ENCODE data around the gene OMD.

OMD gene

GRCh38 chr9:92377876-92378275 lies 46.4 kb downstream of the OMD start:
- DNase-seq (ENCODE audit: low spot score in 2 of 2): no peak
- in situ Hi-C loops (cut with MboI; ENCODE audit: low sequenced_read_pairs): no loop called here
- H3K4me1 ChIP-seq: peaks cover 7% of the 10 kb centered on the region

GRCh38 chr9:92373167-92373566 lies 51.1 kb downstream of the OMD start:
- in situ Hi-C loops (cut with MboI; ENCODE audit: low sequenced_read_pairs): no loop called here
- no peak overlapping the region for H3K4me3 ChIP-seq
- H3K9me3 ChIP-seq: no peaks in the 10 kb centered on the region
- no peaks in the 10 kb centered on the region for H3K36me3 ChIP-seq (replicated peaks)
- DNase-seq (ENCODE audit: low spot score in 2 of 2): no peak
- H3K4me1 ChIP-seq: no peaks in the 10 kb centered on the region; the same call in 1 of the 2 replicates
- H3K27me3 ChIP-seq (ENCODE audit: low read depth): no peaks in the 10 kb centered on the region

More at GRCh38 chr9:92377876-92378275, 46.4 kb downstream of the OMD start:
- Histone ChIP-seq H3K4me3 (no peak overlapping the region), H3K27me3 (ENCODE audit: low read depth) (no peaks in the 10 kb centered on the region), H3K9me3 (no peaks in the 10 kb centered on the region), H3K36me3 (replicated peaks) (no peaks in the 10 kb centered on the region)

DNA sequence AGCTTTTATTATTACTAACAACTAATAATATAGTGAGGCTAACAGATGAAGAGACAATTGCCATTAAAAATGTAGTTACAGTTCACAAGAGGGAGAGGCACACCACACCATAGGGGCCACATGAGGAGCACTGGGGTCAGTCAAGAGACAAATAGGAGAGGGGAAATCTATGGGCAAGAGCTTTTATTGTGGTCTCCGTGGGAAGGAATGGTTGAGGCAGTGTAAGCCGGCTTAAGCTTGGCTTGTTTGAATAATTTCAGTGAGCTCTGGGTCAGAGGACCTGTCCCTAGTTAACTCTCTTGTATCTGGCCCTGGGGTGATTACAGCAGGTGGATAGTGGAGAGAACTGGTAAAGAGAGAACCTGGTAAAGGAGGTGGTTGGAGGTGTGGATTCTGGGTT lies 55.2 kb downstream of the OMD start:
- H3K4me1 ChIP-seq: no peaks in the 10 kb centered on the region
- in situ Hi-C loops (cut with MboI; ENCODE audit: low sequenced_read_pairs): no loop called here
- H3K9me3 ChIP-seq: no peaks in the 10 kb centered on the region
- no peak for DNase-seq (ENCODE audit: low spot score in 2 of 2)
- H3K36me3 ChIP-seq (replicated peaks): no peaks in the 10 kb centered on the region
- H3K4me3 ChIP-seq: no peak overlapping the region
- H3K27me3 ChIP-seq (ENCODE audit: low read depth): no peaks in the 10 kb centered on the region
